GM12892 (cell line): ENCODE results near the gene PTPRN2.

Source experiments
- DNase-seq: peaks from one replicate; pipeline ENCODE4 v3.0.0; 2011; ENCODE audit not compliant: insufficient read length
- FAIRE-seq: peaks from 2 replicates; lab custom pipeline; 2011; peaks lifted over from hg19 to GRCh38; lab: Jason Lieb, UNC
- POLR2A ChIP-seq: IDR thresholded peaks from 2 replicates; pipeline ENCODE4 v1.6.1; 2011; ENCODE audit warnings: low read depth, low read length, control low read depth
- POLR2AphosphoS5 ChIP-seq: IDR thresholded peaks from 2 replicates; pipeline ENCODE4 v1.6.1; 2011; ENCODE audit warnings: low read depth, low read length, control low read depth
- TAF1 ChIP-seq: IDR thresholded peaks from 2 replicates; pipeline ENCODE4 v1.6.1; 2011; ENCODE audit warnings: low read depth, mild to moderate bottlenecking, control low read depth, low read length, borderline replicate concordance

PTPRN2 gene

GRCh38 chr7:158477866-158478265 lies 109.8 kb downstream of the PTPRN2 start:
- DNase-seq (no peak), FAIRE-seq (no peak)
- no peak for TF ChIP-seq TAF1
- no peak for TF ChIP-seq POLR2AphosphoS5
- TF ChIP-seq POLR2A, result no peak

DNA sequence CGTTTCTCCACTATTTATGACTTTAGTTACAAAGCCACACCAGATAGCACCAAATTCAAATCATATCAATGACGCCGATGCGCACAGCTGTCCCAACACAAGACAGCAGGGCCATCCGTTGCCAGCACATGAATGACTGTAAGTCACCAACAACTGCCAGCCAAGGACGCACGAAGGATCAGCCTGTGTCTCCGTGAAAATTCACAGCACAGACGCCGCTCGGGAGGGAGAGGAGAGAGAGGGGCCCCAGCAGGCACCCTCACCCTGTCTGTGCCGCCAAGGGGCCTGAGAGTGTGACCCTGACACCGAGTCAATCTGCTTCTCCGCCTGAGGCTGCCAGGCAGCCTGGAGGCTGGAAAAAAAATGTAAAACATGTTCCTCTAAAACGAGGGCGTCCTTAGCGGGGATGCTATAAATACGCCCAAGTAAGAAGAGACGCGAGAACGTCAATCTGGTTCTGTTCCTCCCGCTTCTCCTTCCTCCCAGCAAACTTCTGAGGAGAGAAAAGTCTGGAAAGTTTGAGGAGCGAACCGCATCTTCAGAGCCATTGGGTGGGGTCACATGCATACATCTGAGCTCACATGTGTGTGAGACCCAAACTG lies 111.2 kb downstream of the PTPRN2 start:
- DNase-seq (no peak), FAIRE-seq (no peak)
- no peak for TF ChIP-seq TAF1
- no peak for TF ChIP-seq POLR2AphosphoS5
- TF ChIP-seq POLR2A, result no peak

GRCh38 chr7:158475679-158476052 lies 112.0 kb downstream of the PTPRN2 start:
- no peak for DNase-seq
- no peak for FAIRE-seq
- TF ChIP-seq POLR2A (no peak), TAF1 (no peak)

DNA sequence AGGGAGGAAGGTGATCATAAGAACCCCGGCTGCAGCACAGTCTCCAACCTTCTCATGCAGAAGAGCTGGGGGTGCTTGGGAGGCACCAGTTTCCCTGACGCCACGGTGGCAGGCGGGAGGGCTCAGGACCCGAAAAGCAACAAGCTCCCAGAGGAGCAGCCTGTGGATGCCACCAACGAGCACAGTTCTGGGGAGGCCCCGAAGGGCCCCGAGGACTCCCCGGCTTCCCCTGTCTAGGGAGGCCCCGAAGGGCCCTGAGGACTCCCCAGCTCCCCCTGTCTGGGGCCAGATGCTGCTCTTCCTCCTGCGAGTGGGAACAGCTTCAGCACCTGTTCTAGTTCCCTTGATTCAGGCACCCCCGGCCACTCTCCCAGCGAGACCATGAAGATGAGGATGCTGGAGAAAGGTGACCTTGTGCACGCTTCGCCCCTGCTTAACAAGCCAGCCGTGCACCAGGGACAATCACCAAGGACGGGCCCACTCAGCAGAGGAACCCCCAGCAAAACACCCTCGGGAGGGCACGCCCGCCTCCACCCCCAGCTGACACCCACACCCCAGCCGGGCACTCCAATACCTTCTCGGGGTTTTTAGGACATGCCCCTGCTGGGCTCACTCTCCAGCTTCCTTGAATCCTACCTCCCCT lies 112.5 kb downstream of the PTPRN2 start:
- DNase-seq, result no peak
- FAIRE-seq, result no peak
- no peak for TF ChIP-seq POLR2AphosphoS5
- TF ChIP-seq TAF1, result no peak
- no peak for TF ChIP-seq POLR2A

GRCh38 chr7:158474488-158474887 lies 113.1 kb downstream of the PTPRN2 start:
- DNase-seq, result no peak
- no peak for TF ChIP-seq POLR2AphosphoS5
- TF ChIP-seq TAF1, result no peak
- TF ChIP-seq POLR2A, result no peak
- FAIRE-seq, result no peak

DNA sequence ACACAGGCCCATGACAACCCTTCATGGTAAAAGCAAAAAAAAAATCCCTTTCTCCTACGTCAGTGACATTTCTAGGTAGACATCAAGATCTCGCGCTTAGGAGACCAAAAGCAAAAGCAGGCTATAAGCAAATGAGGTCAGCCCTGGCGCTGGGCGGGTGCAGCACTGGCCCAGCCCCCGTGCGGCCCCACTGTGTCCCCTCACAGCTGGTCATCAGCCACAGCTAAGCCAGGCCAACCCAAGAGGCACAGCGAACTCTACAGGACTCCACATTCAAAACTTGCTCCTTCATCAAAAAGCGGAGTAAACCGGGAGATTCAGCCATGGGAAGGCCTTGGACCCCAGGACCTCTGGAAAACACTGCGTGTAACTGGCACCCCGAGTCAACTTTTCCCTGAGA lies 113.7 kb downstream of the PTPRN2 start:
- FAIRE-seq (no peak), DNase-seq (no peak)
- TF ChIP-seq TAF1 (no peak), POLR2A (no peak), POLR2AphosphoS5 (no peak)

DNA sequence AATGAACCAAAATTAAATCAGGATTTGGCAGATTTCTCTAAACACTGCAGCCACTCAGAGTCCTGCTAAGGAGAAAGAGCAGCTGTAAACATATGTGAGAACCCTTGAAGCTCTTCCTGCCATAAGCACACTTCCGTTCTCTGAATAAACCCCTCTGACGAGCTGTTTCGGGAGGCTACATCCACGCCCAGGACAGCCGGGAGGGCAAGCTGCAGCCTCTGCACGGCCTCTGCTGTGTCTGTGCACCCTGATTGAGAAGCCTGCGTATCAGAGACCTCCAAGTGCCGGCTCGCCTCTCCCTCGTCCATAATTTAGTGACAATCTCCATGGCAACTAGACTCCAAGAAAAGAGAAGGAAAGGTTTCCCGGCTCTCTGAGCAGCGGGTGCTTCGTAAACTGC lies 114.4 kb downstream of the PTPRN2 start:
- FAIRE-seq (no peak), DNase-seq (no peak)
- TF ChIP-seq POLR2A (no peak), TAF1 (no peak), POLR2AphosphoS5 (no peak)

- DNase-seq (no peak), FAIRE-seq (no peak)
- TF ChIP-seq POLR2AphosphoS5 (no peak), TAF1 (no peak)
Measured at GRCh38 chr7:158472596-158472995, 115.0 kb downstream of the PTPRN2 start.

DNA sequence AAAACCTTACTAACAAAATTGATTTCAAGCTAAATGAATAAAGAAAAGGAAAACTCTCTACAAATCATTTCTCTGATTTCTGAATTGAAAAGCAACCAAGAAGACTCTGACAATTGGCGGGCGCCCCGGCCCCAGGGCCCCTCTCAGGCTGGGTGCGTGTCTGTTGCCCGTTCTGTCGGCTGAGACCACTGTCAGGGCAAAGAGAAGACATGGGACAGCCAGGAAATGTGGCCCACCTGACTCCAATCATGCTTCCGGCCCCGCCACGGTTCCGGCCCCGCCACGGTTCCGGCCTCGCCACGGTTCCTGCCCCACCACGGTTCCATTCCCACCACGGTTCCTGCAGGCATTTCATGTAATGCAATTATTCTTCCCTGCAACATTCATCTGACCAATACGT lies 115.9 kb downstream of the PTPRN2 start:
- DNase-seq (no peak), FAIRE-seq (no peak)
- no peak for TF ChIP-seq POLR2A
- TF ChIP-seq POLR2AphosphoS5, result no peak
- TF ChIP-seq TAF1, result no peak

GRCh38 chr7:158470336-158470735 lies 117.3 kb downstream of the PTPRN2 start:
- TF ChIP-seq POLR2AphosphoS5 (no peak), TAF1 (no peak), POLR2A (no peak)
- DNase-seq (no peak), FAIRE-seq (no peak)

- no peak for TF ChIP-seq POLR2AphosphoS5
- TF ChIP-seq POLR2A, result no peak
- no peak for TF ChIP-seq TAF1
- DNase-seq, result no peak
- FAIRE-seq, result no peak
Measured at GRCh38 chr7:158469396-158470051, 118.1 kb downstream of the PTPRN2 start.
